ENCODE data around the gene PARD3B.

DNA sequence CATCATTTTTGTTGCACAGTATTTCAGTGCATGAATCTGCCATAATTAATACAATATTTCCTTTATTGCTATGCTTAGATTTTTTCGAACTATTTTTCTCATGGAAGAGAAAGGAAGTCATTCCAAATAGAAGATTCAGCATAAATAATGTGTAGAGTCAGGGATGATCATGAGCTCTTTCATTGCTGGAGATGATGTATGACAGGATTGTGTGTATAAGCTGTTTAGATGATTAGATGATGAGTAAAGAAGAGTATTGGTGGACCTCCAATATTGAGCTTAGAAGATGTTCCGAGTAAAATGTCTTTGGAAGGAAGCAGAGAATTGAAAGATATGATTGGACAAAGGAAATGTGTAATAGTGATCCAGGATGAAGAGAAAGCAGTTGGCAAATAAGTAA is 364.5 kb downstream of the PARD3B start:
- TF ChIP-seq, protein P1, sequence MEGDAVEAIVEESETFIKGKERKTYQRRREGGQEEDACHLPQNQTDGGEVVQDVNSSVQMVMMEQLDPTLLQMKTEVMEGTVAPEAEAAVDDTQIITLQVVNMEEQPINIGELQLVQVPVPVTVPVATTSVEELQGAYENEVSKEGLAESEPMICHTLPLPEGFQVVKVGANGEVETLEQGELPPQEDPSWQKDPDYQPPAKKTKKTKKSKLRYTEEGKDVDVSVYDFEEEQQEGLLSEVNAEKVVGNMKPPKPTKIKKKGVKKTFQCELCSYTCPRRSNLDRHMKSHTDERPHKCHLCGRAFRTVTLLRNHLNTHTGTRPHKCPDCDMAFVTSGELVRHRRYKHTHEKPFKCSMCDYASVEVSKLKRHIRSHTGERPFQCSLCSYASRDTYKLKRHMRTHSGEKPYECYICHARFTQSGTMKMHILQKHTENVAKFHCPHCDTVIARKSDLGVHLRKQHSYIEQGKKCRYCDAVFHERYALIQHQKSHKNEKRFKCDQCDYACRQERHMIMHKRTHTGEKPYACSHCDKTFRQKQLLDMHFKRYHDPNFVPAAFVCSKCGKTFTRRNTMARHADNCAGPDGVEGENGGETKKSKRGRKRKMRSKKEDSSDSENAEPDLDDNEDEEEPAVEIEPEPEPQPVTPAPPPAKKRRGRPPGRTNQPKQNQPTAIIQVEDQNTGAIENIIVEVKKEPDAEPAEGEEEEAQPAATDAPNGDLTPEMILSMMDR (conservative IDR thresholded peaks at IDR 0.05), result no peak
- no peak for TF ChIP-seq EZH2 (IDR thresholded peaks at IDR 0.05; ENCODE audit: low read depth)

Data from PC-9 (cell line).